SK-N-SH (cell line): ENCODE results near the gene MRTFB. TPM values are rescaled to one million over a fixed set of nuclear protein-coding genes. Genes with fewer than 3 reads are reported as not detected.

Experiments
- CTCF ChIA-PET: fragments of 300-600, 350-600 bp; formaldehyde crosslinking; extraction: SDS; loops from one replicate; lab custom pipeline; 2021; lab: Yijun Ruan, JAX
- POLR2A ChIA-PET: fragments of 350-600 bp; sonication (Branson Sonifier 250); formaldehyde crosslinking; extraction: SDS; loops from one replicate; lab custom pipeline; 2020; ENCODE audit warnings: antibody characterized with exemption, inconsistent platforms; lab: Yijun Ruan, JAX
- DNase-seq: peaks from one replicate; pipeline ENCODE4 v3.0.0; 2012
- H2AFZ ChIP-seq: fragments of 200-600 bp; sonication (generic); 2 replicates; pipeline ENCODE4 v1.8.1; 2016; ENCODE audit warnings: antibody characterized with exemption, mild to moderate bottlenecking, low read depth
- H3F3A ChIP-seq: fragments of 200-600 bp; sonication (generic); replicated peaks from 2 replicates; pipeline ENCODE3; 2016; ENCODE audit warnings: antibody characterized with exemption, mild to moderate bottlenecking; ENCODE audit not compliant: insufficient read depth
- H3K27ac ChIP-seq, 2 experiments: fragments of 200-500 bp in 1 of 2; fragments of 200-600 bp in 1 of 2; sonication (Bioruptor generic) in 1 of 2; sonication (generic), shearing (Covaris generic) in 1 of 2; 2 replicates each; pipeline versions ENCODE4 v1.5.1 to v1.6.1; 2014 to 2016; ENCODE audit warnings: low read depth in 2 of 2, inconsistent platforms in 1 of 2, low read length in 1 of 2, mild to moderate bottlenecking in 1 of 2, mixed read lengths in 1 of 2
- H3K27me3 ChIP-seq: fragments of 200-600 bp; sonication (generic), shearing (Covaris generic); 2 replicates; pipeline ENCODE4 v1.6.1; 2016; ENCODE audit warnings: mixed run types; ENCODE audit not compliant: insufficient read depth
- H3K36me3 ChIP-seq, 2 experiments: fragments of 200-500 bp in 1 of 2; fragments of 200-600 bp in 1 of 2; sonication (Bioruptor generic) in 1 of 2; sonication (generic) in 1 of 2; replicated peaks in 1 of 2; 2 replicates each; pipeline versions ENCODE3 to v1.5.1; 2014 to 2016; ENCODE audit warnings: low read length in 1 of 2, mild to moderate bottlenecking in 1 of 2; ENCODE audit not compliant: insufficient read depth in 2 of 2, control insufficient read depth in 1 of 2
- H3K4me1 ChIP-seq, 2 experiments: fragments of 200-500 bp in 1 of 2; fragments of 200-600 bp in 1 of 2; sonication (Bioruptor generic) in 1 of 2; sonication (generic), shearing (Covaris generic) in 1 of 2; 2 replicates each; pipeline versions ENCODE4 v1.5.1 to v1.6.1; 2014 to 2016; ENCODE audit warnings: low read depth in 1 of 2, low read length in 1 of 2, mixed run types in 1 of 2; ENCODE audit not compliant: insufficient read depth in 2 of 2, control insufficient read depth in 1 of 2
- H3K4me2 ChIP-seq: fragments of 200-600 bp; sonication (generic), shearing (Covaris generic); 2 replicates; pipeline ENCODE4 v1.6.1; 2017; ENCODE audit warnings: mixed run types
- H3K4me3 ChIP-seq, 2 experiments: fragments of 200-500 bp in 1 of 2; fragments of 200-600 bp in 1 of 2; sonication (Bioruptor generic) in 1 of 2; sonication (generic), shearing (Covaris generic) in 1 of 2; 2 replicates each; pipeline versions ENCODE4 v1.5.1 to v1.8.1; 2014 to 2016; ENCODE audit warnings: low read depth in 2 of 2, inconsistent platforms in 1 of 2, low read length in 1 of 2, mild to moderate bottlenecking in 1 of 2, mixed read lengths in 1 of 2, moderate library complexity in 1 of 2
- H3K79me2 ChIP-seq: fragments of 200-600 bp; sonication (generic); 2 replicates; pipeline ENCODE4 v1.8.1; 2017; ENCODE audit warnings: mild to moderate bottlenecking; ENCODE audit not compliant: insufficient read depth
- H3K9ac ChIP-seq: fragments of 200-600 bp; sonication (generic); 2 replicates; pipeline ENCODE4 v1.6.1; 2017; ENCODE audit warnings: mixed run types
- H3K9me2 ChIP-seq: fragments of 200-600 bp; sonication (generic); 2 replicates; pipeline ENCODE4 v1.6.1; 2017; ENCODE audit warnings: mixed run types
- H3K9me3 ChIP-seq: fragments of 200-600 bp; sonication (generic); 2 replicates; pipeline ENCODE4 v1.6.1; 2017; ENCODE audit warnings: mixed run types, mild to moderate bottlenecking, moderate library complexity
- H4K20me1 ChIP-seq: fragments of 200-600 bp; sonication (generic); 2 replicates; pipeline ENCODE4 v1.6.1; 2017; ENCODE audit warnings: mild to moderate bottlenecking, mixed run types; ENCODE audit not compliant: insufficient read depth
- EZH2phosphoT487 ChIP-seq: fragments of 200-600 bp; sonication (generic); IDR thresholded peaks from 2 replicates; pipeline ENCODE4 v1.6.1; 2017; ENCODE audit warnings: low read depth, mixed run types, mild to moderate bottlenecking, antibody characterized with exemption, moderate library complexity, borderline replicate concordance
- GABPA ChIP-seq: IDR thresholded peaks from 2 replicates; pipeline ENCODE4 v1.4.0; 2012; ENCODE audit warnings: low read depth, mild to moderate bottlenecking
- GATA2 ChIP-seq: sonication (generic); formaldehyde crosslinking; IDR thresholded peaks from 2 replicates; pipeline ENCODE4 v1.5.0; 2020; ENCODE audit warnings: mild to moderate bottlenecking, missing genetic modification reagents
- MXI1 ChIP-seq: IDR thresholded peaks from 2 replicates; pipeline ENCODE4 v1.6.1; 2012; ENCODE audit warnings: mild to moderate bottlenecking, low read depth, low read length, improper control_type of control experiment
- NFIC ChIP-seq: IDR thresholded peaks from 2 replicates; pipeline ENCODE4 v1.4.0; 2012; ENCODE audit warnings: borderline replicate concordance
- RCOR1 ChIP-seq: fragments of 150-350 bp; IDR thresholded peaks from 2 replicates; pipeline ENCODE4 v1.6.1; 2017; ENCODE audit warnings: antibody characterized with exemption, low read length
- WGBS: methylation state at CpG from one replicate; pipeline ENCODE4 v1.1.6; 2017; ENCODE audit warnings: low lambda C conversion rate; 5-methylcytosine and 5-hydroxymethylcytosine counted together
- polyA plus RNA-seq, 3 experiments: library from polyadenylated mRNA; depleted of rRNA; stranded (reverse); fragments of >200 nt; gene quantifications; 2 replicates each; pipeline ENCODE4 v1.2.3, GENCODE V29; 2012
- TF ChIP-seq, protein P1 (sequence below): IDR thresholded peaks from 2 replicates; pipeline ENCODE4 v1.4.0; 2012; ENCODE audit warnings: low read depth
- TF ChIP-seq, protein P2 (sequence below): fragments of 150-350 bp; IDR thresholded peaks from 2 replicates; pipeline ENCODE4 v1.6.1; 2016; ENCODE audit warnings: mild to moderate bottlenecking, low read depth, low read length

The MRTFB gene
- polyA plus RNA-seq, 1 of the 3 experiments (the other 2 are of a cell fraction): 3.3 TPM

DNA sequence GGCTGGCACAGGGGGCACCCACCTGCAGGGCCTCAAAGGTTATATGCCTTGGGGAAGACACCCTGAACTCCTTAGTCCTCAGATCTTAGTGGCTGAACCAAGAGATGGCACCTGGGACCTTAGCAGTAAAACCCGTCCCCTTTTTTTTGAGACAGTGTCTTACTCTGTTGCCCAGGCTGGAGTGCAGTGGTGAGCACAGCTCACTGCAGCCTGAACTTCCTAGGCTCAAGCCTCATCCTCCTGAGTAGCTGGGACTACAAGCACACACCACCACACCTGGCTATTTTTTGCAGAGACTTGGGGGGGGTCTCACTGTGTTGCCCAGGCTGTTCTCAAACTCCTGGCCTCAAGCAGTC is 237.2 kb downstream of the MRTFB start:
- H4K20me1 ChIP-seq: peaks cover 48% of the 10 kb centered on the region
- DNase-seq: no peak
- no peak overlapping the region for H3K9ac ChIP-seq
- H3K4me2 ChIP-seq: no peak overlapping the region
- H3K79me2 ChIP-seq: peaks cover 96% of the 10 kb centered on the region
- H3K27me3 ChIP-seq: no peaks in the 10 kb centered on the region
- no peak overlapping the region for H2AFZ ChIP-seq
- H3K9me3 ChIP-seq: no peaks in the 10 kb centered on the region
- CTCF ChIA-PET: interaction anchor here (0.5 to 0.9 kb wide), 2 partner anchors 211 to 385 kb away, joined by 3 read pairs; no protein-coding TSS in a partner anchor
- peaks cover 6% of the 10 kb centered on the region for H3F3A ChIP-seq
- POLR2A ChIA-PET: no interaction called here
- H3K9me2 ChIP-seq: no peaks in the 10 kb centered on the region
- WGBS: 83% methylated on average over 1 of the region's 1 CpG
- peaks cover 16 to 29% of the 10 kb centered on the region in 2 experiments for H3K4me1 ChIP-seq
- no peak overlapping the region for H3K4me3 ChIP-seq
- no peak overlapping the region for H3K27ac ChIP-seq
- no peak for TF ChIP-seq GABPA
- TF ChIP-seq EZH2phosphoT487: no peak
- TF ChIP-seq, protein P1, sequence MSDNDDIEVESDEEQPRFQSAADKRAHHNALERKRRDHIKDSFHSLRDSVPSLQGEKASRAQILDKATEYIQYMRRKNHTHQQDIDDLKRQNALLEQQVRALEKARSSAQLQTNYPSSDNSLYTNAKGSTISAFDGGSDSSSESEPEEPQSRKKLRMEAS: no peak
- TF ChIP-seq GATA2 (CRISPR knock-in tag): no peak
- no peaks in the 10 kb centered on the region for H3K36me3 ChIP-seq

DNA sequence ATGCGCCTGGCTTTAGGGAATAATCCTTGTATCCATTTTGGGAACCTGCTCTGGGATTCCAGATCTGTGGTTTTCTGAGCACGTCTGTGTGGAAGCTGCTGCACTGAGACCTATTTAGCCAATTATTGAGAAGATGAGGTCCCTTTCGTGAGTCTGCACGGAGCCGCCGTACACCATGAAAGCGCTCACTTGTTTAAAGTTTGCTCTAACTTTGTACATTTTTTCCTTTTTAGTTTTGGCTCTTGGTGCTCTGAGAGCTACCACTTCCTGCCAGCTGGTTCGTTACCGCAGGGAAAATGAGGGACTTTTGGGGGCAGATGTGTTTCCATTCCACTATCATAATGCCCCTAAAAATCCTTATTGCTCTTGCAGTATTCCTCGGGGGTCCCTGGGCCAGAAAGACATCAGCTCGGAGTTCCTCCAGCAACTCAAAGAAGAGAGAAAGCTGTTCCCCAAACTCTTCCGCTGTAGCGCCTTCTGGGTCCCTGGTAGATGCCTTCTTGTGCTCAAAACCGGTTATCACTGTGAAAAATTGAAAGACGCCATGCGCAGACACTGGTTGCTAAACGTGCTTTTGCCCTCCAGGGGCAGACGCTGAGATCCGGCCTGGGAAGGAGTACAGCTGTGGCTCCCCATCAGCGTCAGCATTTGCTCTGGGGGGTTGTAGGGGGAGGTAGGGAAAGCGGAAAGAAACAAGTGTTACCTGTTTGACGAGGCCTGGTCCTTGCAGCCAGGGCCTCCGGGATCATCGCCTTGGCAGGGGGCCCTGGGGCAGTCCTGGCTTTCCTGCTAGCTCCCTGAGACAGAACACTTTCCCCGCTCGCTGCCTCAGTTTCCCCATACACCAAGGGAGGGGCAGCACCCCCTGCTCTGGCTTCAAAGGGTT is 238.1 kb downstream of the MRTFB start:
- H3F3A ChIP-seq: peaks cover 6% of the 10 kb centered on the region
- H3K79me2 ChIP-seq: peaks cover 96% of the 10 kb centered on the region
- 84% methylated on average over 23 of the region's 26 CpGs for WGBS
- H3K36me3 ChIP-seq: no peaks in the 10 kb centered on the region
- peaks cover 16 to 29% of the 10 kb centered on the region in 2 experiments for H3K4me1 ChIP-seq
- H3K9me3 ChIP-seq: no peaks in the 10 kb centered on the region
- no peak overlapping the region for H3K4me3 ChIP-seq
- no peaks in the 10 kb centered on the region for H3K27me3 ChIP-seq
- no peak for DNase-seq
- H3K27ac ChIP-seq: no peak overlapping the region
- POLR2A ChIA-PET: no interaction called here
- H3K4me2 ChIP-seq: no peak overlapping the region
- H3K9ac ChIP-seq: no peak overlapping the region
- H4K20me1 ChIP-seq: peaks cover 54% of the 10 kb centered on the region
- CTCF ChIA-PET: interaction anchor here (0.6 to 2.0 kb wide), 4 partner anchors 8 to 386 kb away, joined by 3 to 6 read pairs (median 4); no protein-coding TSS in a partner anchor
- no peaks in the 10 kb centered on the region for H3K9me2 ChIP-seq
- H2AFZ ChIP-seq: no peak overlapping the region
- TF ChIP-seq, protein P1: no peak
- TF ChIP-seq NFIC (no peak), MXI1 (no peak), RCOR1 (no peak), EZH2phosphoT487 (no peak)
- TF ChIP-seq, protein P2, sequence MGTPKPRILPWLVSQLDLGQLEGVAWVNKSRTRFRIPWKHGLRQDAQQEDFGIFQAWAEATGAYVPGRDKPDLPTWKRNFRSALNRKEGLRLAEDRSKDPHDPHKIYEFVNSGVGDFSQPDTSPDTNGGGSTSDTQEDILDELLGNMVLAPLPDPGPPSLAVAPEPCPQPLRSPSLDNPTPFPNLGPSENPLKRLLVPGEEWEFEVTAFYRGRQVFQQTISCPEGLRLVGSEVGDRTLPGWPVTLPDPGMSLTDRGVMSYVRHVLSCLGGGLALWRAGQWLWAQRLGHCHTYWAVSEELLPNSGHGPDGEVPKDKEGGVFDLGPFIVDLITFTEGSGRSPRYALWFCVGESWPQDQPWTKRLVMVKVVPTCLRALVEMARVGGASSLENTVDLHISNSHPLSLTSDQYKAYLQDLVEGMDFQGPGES: no peak
